Mucosa of descending colon (tissue), 3 donors: ENCODE data around the gene SDK2. TPM values are rescaled to one million over a fixed set of nuclear protein-coding genes. Genes with fewer than 3 reads are reported as not detected.

ENCODE experiments used
- ATAC-seq: fragments of 200-7000 bp; cut with Tn5 transposase; one replicate; pipeline ENCODE4 v1.9.1; 2020; ENCODE audit warnings: mild to moderate bottlenecking, moderate library complexity
- DNase-seq, 3 donors: peaks; one replicate each; pipeline ENCODE4 v3.0.0-alpha.2; 2020
- H3K36me3 ChIP-seq: fragments of 200-600 bp; one replicate; pipeline ENCODE4 v1.8.0; 2021; ENCODE audit warnings: low read depth, mild to moderate bottlenecking
- H3K4me1 ChIP-seq: fragments of 200-600 bp; one replicate; pipeline ENCODE4 v1.8.0; 2021; ENCODE audit warnings: low read depth, mild to moderate bottlenecking
- H3K4me3 ChIP-seq: fragments of 200-600 bp; one replicate; pipeline ENCODE4 v1.8.0; 2021; ENCODE audit warnings: mild to moderate bottlenecking
- H3K9me3 ChIP-seq: fragments of 200-600 bp; one replicate; pipeline ENCODE4 v1.8.0; 2021; ENCODE audit warnings: mild to moderate bottlenecking
- intact Hi-C, 2 donors: fragments of 100-400 bp; cut with DNase I in 1 of 2; cut with micrococcal nuclease in 1 of 2; formaldehyde crosslinking; loops; one replicate each; pipeline versions ENCODE4 v1.11.0 to v1.11.1; 2022; cut with DNase I, micrococcal nuclease
- total RNA-seq, 3 donors: library from RNA; stranded (reverse); fragmentation: NEBNext Ultra II Directional in 2 of 3; extraction: Animal tissue kit (Norgen Biotek cat#: 25700) in 2 of 3; gene quantifications; one replicate each; pipeline versions ENCODE4 v1.2.1 to v1.2.4, GENCODE V29; 2021 to 2023
- TF ChIP-seq, protein P1 (sequence below): fragments of 200-600 bp; IDR thresholded peaks from one replicate; pipeline ENCODE4 v1.8.0; 2022; ENCODE audit warnings: antibody characterized with exemption, mild to moderate bottlenecking
- donor health status: DM: no; HTN: no; CAD: no; lungs with moderate emphysema.
- donor health status: DM: no; HTN: no; CAD: no.
- donor health status: DM: no; HTN: yes; CAD: no.

The SDK2 gene
- total RNA-seq, 3 donors from 2014 or later, result 1.2 to 1.6 (median 1.3) TPM

DNA sequence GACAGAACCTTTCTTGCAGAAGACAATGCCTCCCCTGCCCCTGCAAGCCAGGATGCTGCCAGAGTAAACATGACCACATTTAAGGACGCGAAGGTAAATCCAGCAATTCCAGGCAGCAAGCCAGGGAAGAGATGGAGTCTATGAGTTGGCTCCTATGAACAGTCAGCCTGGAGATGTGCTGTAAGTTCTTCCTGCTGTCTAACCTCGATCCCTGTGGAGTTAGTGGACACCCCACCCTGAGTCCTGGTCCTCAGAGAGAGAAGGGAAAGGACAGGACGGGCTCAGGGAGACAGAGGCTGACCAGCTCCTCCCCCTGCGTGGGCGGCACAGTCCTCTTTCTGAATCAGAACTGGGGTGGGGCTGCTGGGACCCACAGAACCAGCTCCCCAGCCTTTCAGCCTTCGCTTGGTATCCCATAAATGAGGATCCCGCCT, 357.4 kb downstream of the SDK2 start:
- Histone ChIP-seq H3K36me3 (no peaks in the 10 kb centered on the region), H3K4me3 (no peak overlapping the region), H3K9me3 (no peaks in the 10 kb centered on the region), H3K4me1 (peaks cover 39% of the 10 kb centered on the region)
- TF ChIP-seq, protein P1, sequence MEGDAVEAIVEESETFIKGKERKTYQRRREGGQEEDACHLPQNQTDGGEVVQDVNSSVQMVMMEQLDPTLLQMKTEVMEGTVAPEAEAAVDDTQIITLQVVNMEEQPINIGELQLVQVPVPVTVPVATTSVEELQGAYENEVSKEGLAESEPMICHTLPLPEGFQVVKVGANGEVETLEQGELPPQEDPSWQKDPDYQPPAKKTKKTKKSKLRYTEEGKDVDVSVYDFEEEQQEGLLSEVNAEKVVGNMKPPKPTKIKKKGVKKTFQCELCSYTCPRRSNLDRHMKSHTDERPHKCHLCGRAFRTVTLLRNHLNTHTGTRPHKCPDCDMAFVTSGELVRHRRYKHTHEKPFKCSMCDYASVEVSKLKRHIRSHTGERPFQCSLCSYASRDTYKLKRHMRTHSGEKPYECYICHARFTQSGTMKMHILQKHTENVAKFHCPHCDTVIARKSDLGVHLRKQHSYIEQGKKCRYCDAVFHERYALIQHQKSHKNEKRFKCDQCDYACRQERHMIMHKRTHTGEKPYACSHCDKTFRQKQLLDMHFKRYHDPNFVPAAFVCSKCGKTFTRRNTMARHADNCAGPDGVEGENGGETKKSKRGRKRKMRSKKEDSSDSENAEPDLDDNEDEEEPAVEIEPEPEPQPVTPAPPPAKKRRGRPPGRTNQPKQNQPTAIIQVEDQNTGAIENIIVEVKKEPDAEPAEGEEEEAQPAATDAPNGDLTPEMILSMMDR, result no peak
- ATAC-seq (no peak), DNase-seq (no peak)
- intact Hi-C loops, result no loop called here

DNA sequence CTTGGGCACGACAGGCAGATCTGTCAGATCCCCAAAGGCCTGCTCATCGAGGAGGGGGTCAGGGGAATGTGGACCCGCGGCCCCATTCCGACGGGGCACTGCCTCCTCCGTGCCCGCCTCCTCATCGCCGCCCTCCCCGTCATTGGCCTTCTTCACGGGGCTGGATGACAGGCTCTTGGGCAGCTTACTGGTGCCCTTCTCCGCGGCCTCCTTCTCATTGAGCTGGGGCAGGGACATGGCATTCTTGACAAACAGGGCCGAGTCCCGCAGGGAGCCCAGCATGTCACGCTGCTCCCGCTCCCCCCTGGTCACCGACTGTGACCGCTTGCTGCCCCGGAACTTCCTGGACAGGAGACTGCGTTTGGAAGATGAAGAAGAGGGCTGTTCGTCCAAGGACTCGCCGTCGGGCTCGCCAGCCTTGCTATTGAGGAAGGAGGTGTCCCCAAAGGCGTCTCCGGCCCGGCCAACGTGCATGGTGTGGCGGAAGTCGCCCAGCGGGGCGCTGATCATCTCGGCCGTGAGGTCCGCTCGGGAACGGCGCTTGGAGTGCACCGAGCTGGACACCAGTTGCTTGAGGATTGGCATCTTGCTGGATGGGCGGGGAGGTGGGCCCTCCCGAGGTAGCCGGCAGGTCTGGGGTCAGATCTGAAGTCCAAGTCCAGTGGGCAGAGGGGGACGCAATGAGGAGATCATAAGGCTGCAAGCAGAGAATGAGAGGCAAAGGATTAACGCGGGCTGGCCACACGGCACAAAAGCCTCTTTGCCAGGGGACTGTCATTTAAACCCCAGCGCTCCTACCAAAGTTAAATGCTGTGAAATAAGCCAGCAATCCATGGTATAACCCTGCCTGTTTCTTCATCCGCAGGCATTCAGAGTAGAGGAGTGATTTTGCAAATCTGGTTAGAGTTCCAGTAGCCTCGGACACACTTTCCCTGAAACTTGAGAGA, 358.1 kb downstream of the SDK2 start:
- no peak for ATAC-seq
- Histone ChIP-seq H3K36me3 (no peaks in the 10 kb centered on the region), H3K4me1 (peaks cover 32% of the 10 kb centered on the region), H3K9me3 (no peaks in the 10 kb centered on the region), H3K4me3 (no peak overlapping the region)
- DNase-seq, result no peak
- intact Hi-C loops, result no loop called here
- TF ChIP-seq, protein P1, result no peak

DNA sequence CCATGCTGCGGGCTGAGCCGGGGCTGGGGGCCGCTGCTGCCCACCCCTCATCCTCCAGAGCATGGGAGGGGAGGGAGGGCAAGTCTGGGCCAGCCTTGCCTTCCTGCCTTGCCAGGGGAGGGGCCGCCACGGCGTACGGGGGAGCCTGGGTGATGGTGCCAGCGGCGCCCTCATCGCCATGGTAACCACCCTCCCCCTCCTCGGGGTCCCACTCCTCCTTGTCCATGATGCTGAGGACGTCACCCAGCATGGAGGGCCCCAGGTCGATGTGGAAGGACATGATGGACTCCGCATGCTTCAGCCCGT, 358.7 kb downstream of the SDK2 start:
- Histone ChIP-seq H3K4me1 (peaks cover 26% of the 10 kb centered on the region), H3K9me3 (no peaks in the 10 kb centered on the region), H3K36me3 (no peaks in the 10 kb centered on the region), H3K4me3 (no peak overlapping the region)
- DNase-seq, result no peak
- ATAC-seq, result no peak
- TF ChIP-seq, protein P1, result no peak
- intact Hi-C loops, result no loop called here

DNA sequence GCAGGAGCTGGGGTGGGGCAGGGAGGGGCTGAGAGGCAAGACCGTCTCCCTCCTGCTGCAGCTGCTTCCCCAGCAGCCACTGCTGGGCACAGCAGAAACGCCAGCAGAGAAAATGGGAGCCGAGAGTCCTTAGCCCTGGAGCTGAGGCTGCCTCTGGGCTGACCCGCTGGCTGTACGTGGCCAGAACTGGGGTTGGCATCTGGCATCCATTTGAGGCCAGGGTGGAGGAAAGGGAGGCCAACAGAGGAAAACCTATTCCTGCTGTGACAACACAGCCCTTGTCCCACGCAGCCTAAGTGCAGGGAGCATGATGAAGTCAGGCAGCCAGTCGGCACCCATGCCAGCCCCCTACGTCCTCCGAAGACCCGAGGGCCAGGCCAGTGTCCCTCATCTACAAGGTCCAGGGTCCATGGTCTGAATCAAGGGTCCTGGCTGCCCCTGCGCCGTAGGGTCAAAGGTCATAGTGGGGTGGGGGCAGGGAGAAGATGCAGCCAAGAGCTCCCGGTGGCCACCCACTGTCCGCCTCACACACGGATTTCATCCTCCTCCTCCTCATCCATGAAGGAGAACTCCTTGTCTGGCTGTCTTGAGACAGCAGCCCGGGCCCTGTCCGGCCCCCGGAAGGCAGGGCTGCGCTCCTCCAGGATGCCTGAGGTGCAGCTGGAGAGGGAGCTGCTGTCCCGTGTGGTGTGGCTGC, 359.2 kb downstream of the SDK2 start:
- H3K9me3 ChIP-seq, result no peaks in the 10 kb centered on the region
- TF ChIP-seq, protein P1, result no peak
- no peak overlapping the region for H3K4me3 ChIP-seq
- H3K4me1 ChIP-seq, result peaks cover 22% of the 10 kb centered on the region
- intact Hi-C loops, result no loop called here
- no peaks in the 10 kb centered on the region for H3K36me3 ChIP-seq
- DNase-seq, result no peak
- ATAC-seq, result no peak
